Measurements from ENCODE around the gene CACNA1I.
"Not testable (repeated sequence)": the region's sequence is repeated elsewhere in the genome, so short reads cannot be mapped to it uniquely, and the experiment has no call there.

Gene CACNA1I

DNA sequence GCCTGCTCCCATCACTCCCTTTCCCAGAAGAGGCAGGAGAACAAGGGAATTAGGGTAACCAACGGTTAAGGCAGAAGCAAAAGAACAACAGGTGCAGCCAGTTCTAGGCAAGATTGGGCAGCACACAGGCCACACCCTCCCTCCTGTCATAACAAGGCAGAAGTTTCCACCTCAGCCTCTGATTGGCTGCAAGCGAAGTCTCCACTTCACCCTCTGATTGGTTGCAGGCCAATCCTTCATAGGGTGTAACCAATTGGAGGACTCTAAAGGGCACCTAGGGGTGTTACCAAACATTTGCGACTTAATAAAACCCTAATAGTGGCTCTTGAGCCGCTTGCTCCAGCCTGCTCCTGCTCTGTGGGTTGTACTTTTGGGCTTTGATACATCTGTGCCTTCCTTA, 153.8 kb downstream of the CACNA1I start:
- peak; percentile 52 for DNase-seq

DNA sequence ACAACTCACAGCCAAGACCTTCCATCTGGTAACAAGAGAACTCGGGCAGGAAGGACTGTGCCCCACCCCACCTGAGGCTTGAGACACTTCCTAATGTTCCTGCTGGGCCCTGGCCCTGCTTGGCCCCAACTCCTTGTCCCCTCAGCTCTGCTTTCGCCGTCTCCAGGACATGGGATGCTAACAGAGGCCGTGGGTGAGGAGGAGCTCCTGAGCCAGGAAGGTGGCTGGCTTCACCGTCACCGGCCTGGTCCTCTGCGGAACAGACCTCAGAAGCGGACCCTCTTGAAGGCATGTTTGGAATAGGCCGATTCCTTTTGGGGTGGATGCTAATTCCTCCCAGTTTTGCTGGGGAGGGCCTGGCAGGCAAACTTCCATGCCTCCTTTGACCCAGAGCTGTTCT, 154.3 kb downstream of the CACNA1I start:
- DNase-seq = no peak

DNA sequence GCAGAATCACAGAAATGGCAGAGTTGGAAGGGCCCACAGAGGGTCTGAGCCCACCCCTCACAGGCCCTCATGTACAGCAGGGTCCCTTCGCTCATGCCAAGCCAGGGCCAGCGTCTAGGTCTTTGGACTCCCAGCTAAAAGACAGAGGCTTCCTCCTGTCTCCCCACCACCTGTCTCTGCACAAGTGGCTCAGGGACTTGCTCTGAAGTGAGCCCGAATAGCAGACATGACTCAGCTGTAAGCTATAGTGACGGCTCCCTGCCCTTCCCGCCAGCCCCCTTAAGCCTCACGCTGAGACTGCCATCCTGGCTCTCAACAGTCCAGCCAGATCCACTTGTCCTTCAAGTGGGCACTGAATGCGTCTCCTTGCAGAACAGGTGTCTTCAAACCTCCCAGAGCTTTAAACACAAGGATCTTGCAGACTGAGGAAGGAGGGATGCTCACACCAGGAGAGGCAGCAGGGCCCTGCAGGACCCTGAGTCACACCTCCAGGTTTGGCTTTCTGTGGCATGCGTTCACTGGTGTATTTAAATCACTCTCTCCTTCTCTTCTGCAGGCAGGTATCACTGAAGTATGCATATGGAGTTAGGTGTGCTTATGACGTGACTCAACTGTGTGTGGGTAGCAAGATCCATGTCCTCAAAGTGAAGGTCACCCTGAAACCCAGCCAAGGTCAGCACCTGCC, 154.9 kb downstream of the CACNA1I start:
- no peak for DNase-seq

DNA sequence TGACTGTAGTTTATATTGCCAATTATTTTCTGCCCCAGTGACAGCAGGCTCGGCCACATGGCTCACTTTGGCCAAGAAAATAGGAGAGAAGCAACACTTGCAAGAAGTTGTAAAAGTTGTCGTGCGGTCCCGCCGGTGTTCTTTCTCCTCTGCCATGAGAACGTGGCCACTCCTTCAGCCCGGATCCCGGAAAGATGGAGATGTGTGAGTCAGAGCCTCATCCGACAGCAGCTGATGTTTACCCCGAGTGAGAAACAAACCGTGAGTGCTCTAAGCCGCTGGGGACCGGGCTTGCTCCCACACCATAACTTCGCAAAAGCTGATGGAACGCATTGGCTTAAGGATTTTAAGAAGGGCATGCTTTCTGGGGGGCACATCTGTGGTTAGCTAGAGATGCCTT, 157.0 kb downstream of the CACNA1I start:
- DNase-seq = no peak

DNA sequence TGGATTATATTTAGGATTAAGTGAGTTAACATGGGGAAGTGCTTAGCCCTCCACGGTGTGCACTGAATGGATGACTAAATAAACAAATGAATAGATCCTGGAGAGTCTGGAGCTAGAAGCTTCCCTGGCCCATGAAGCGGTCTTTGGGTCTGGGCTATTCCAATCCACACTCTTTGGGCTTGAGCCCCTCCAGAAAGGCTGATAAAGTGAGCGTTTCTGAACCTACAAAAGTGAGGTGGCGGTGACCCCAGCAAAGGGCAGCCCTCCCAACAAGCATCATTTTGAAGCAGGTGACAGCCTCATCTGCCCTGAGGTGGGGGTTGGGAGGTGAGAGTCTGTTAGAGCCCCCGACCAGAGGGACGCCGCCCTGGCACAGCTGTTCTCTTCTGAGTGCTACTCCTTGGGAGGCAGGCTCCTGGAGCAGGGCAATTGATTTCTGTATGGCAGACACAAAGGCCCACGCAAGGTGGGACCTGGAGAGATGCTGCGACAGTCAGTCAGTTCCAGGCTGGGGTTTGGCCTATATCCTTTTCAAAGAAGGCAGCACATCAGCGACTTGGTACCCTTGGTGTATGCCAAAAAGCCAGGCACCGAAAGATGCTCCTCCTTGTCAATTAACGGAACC, 157.8 kb downstream of the CACNA1I start:
- DNase-seq = no peak

DNA sequence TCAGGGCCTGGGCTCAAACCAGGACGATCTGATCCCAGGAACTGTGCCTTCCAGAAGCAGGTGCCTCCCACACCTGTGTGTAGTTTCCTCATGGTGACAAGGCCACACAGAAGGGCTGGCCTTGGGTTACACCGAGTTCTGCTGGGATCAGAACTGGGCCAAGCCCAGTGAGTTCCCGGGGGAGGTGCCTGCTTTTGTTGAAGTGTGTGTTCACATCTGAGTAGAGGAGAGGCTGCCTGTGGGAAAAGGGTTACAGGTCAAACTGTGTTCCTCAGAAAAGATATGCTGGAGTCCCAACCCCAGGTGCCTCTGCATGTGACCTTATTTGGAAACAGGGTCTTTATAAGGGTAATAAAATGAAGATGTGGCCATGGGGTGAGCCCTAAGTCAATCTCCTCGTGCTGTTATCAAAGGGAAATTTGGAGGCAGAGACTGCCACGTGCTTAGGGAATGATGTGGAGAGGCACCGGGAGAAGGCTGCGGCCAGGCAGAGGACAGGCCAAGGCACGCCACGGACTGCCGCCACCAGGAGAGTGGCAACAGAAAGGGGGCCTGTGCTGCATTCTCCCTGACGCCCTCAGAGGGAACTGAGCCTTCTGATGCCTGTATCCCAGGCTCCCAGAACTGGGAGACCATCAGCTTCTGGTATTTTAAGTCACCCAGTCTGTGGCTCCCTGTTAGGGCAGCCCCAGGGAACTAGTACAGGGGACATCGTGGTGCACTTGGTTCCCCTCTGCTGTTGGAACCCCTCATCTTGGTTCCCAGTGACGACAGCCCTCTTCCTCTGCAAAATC, 158.8 kb downstream of the CACNA1I start:
- no peak for DNase-seq

DNA sequence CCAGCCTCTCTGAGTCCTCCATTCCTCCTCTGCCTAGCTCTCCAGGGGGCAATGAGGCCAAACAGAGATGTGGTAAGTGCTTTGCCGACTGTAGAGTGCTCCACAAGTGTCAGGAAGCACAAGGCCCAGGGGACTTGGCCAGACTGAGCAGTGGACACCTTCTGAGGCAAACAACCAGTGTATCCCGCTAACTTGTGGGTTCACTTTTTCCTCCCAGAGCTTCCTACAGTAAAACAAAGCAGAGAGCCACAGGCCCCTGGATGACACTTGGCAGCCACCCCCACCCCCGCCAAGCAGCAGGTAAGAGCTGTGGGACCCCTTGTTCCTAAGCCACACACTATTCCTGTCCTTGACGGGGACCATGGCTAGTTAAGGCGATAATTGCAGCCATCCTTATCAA, 160.9 kb downstream of the CACNA1I start:
- no peak for DNase-seq

DNA sequence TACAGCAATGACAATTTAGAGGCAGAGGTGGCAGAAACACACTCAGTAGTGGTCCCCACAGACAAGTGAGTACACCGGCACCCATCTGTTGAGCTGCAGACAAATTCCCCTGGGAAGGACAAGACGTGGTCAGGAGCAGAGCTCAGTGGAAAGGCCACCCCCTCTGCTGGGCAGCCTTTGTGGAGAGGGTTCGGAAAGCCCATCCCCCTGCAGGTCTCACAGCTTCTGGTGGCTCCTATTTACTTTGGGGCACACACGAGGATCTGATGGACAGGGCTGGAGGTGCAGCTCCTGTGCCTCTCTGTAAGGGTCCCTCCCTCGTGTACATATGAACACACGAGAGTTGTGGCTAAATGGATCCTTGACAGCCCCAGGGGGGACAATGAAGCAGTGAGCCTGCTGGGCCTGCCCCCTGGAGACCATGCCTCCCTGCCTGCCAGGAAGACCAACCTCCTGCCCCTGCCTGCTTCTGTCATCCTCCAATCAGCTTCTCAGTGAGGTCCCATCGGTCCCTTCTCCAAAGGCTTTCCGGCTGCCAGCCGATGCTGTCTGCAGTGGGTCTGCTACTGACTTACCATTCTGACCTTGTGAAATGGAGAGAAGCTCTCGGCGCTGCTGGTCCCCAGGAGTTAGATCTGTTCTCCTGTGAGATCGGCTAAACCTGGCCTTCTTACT, 161.5 kb downstream of the CACNA1I start:
- no peak for DNase-seq

DNA sequence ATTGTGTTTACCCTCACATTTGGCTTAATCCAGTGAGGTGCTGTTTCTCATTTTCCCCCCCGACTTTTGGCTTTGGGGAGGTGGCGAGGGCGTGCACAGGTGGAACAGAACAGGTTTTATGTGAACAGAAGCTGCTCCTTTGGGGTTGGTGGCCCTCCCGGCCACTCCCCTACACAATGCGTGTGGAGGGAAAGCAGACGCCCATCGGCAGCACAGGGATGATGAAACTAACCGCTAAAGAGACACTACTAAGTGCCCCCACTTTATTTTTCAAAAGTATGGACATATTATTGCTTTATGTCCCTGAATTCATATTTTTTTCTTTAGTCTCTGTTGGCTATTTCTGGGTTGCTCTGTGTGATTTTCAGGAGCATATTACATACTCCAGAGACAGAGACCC, 162.1 kb downstream of the CACNA1I start:
- DNase-seq = no peak

DNA sequence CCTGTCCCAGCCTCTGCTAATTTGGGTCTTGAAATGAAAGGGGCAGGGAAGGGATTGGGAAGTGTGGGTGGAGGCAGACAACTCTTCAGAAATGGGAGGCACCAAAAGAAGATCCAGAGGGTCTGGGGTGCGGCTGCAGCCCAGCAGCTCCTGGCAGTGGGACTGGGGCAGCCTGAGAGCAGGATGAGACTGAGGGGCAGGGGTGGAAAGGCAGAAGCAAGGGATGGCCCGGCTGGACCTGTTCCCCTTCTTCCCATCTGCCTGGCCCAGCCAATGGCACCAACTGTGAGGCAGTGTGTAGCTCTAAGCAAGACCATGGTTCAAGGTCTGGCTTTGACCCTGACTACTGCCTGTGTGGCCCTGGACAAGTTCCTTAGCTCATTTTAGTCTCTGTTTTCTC, 162.6 kb downstream of the CACNA1I start:
- no peak for DNase-seq

DNA sequence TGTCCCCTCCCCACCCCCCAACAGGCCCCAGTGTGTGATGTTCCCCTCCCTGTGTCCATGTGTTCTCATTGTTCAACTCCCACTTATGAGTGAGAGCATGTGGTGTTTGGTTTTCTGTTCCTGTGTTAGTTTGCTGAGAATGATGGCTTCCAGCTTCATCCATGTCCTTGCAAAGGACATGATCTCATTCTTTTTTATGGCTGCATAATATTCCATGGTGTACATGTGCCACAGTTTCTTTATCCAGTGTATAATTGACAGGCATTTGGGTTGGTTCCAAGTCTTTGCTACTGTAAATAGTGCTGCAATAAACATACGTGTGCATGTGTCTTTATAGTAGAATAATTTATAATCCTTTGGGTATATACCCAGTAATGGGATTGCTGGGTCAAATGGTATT, 163.5 kb downstream of the CACNA1I start:
- not testable (repeated sequence) for DNase-seq

DNA sequence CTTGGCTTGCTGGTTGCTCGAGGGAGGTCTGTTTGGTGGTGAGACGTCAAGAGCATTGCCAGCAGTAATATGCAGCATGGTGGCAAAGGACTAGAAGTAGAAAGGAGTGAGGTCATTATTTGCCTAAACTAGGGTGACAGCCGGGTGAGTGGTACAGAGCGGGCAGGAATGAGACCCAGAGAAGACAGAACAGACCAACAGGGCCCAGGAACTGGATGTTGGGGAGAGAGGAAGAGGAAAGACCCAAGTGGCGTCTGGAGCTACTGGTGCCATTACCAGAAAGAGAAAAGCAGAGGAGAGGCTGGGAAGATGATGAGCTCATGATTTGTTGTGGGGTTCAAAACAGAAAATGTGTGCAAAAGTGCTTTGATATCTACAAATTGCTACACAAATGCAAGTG, 164.3 kb downstream of the CACNA1I start:
- DNase-seq = no peak

DNA sequence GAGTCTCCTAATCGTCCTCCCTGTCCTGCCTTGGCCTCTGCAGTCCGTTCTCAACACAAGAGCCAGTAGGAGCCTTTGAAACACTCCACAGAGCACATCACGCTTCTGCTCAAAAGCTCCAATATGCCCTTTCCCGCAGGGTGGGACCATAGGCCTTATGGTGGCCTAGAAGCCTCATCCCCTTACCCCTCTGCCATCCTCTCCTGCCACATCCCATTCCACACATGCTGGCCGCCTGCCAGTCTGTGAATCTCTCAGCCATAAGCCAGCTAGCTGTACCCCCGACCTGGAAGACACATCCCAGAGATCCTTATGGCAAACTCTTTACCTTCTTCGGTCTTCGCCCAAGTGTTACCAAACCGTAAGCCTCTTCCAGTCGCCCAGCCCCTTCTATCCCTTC, 165.2 kb downstream of the CACNA1I start:
- DNase-seq = no peak

DNA sequence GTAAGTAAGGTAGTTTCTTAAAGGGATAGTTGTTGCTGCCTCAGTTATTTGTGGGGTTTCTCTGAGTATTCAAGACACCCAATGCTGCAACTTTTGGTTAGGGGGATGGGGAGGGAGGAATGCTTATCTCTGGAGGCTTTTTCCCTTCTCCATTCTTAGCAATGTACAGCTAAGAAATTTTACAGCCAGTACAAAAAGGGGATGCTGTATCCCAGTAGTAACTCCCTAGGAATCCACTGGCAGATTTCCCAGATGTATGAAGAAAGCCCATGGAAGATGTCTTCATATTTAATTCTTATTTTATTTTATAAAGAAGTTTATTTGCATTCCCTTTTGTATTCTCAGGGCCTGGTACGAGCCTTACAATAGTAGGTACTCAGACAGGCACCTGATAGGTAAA, 168.2 kb downstream of the CACNA1I start:
- peak; percentile 78 for DNase-seq

All from NCI-H226 (cell line).